Liver (tissue), 9 donors: ENCODE measurements around the gene MCF2L. TPM values are rescaled to one million over a fixed set of nuclear protein-coding genes. Genes with fewer than 3 reads are reported as not detected.

Experiments used
- DNase-seq: peaks from one replicate; pipeline ENCODE4 v3.0.0-alpha.2; 2017; ENCODE audit warnings: low spot score
- H3K27ac ChIP-seq, 2 donors: one replicate each; pipeline ENCODE4 v1.7.0; 2013; ENCODE audit warnings: inconsistent platforms in 2 of 2, low read length in 2 of 2, control low read depth in 1 of 2, low read depth in 1 of 2, mild to moderate bottlenecking in 1 of 2
- H3K27me3 ChIP-seq, 4 donors: one replicate each; pipeline versions ENCODE4 v1.6.1 to v1.7.0; 2013; ENCODE audit warnings: low read length in 3 of 4, inconsistent platforms in 1 of 4, mild to moderate bottlenecking in 1 of 4, moderate library complexity in 1 of 4; ENCODE audit not compliant: control insufficient read depth in 4 of 4, insufficient read depth in 4 of 4
- H3K36me3 ChIP-seq, 4 donors: one replicate each; pipeline versions ENCODE4 v1.6.1 to v1.7.0; 2013; ENCODE audit warnings: low read length in 3 of 4, mild to moderate bottlenecking in 3 of 4, low read depth in 1 of 4, moderate library complexity in 1 of 4; ENCODE audit not compliant: control insufficient read depth in 4 of 4, insufficient read depth in 3 of 4
- H3K4me1 ChIP-seq, 4 donors: one replicate each; pipeline versions ENCODE4 v1.6.1 to v1.7.0; 2013; ENCODE audit warnings: low read length in 3 of 4, mild to moderate bottlenecking in 3 of 4, moderate library complexity in 1 of 4; ENCODE audit not compliant: control insufficient read depth in 4 of 4, insufficient read depth in 4 of 4
- H3K4me3 ChIP-seq, 3 donors: one replicate each; pipeline versions ENCODE4 v1.6.1 to v1.7.0; 2013; ENCODE audit warnings: low read length in 3 of 3, control low read depth in 1 of 3, low read depth in 1 of 3, mild to moderate bottlenecking in 1 of 3
- H3K9ac ChIP-seq, 2 donors: one replicate each; pipeline ENCODE4 v1.7.0; 2013; ENCODE audit warnings: low read length in 2 of 2, mild to moderate bottlenecking in 2 of 2, moderate library complexity in 2 of 2, control low read depth in 1 of 2, low read depth in 1 of 2
- H3K9me3 ChIP-seq, 4 donors: one replicate each; pipeline versions ENCODE4 v1.6.1 to v1.7.0; 2013; ENCODE audit warnings: low read length in 3 of 4; ENCODE audit not compliant: control insufficient read depth in 4 of 4
- CTCF ChIP-seq: fragments of 150-350 bp; IDR thresholded peaks from 2 replicates; pipeline ENCODE4 v1.5.1; 2017; ENCODE audit warnings: improper control_type of control experiment, low read depth, low read length; ENCODE audit not compliant: missing input control
- EGR1 ChIP-seq, 2 donors: IDR thresholded peaks; 2 replicates each; pipeline ENCODE4 v1.6.1; 2016 to 2018; ENCODE audit warnings: antibody characterized with exemption in 2 of 2, low read depth in 2 of 2
- FOXA1 ChIP-seq: IDR thresholded peaks from 2 replicates; pipeline ENCODE4 v1.6.1; 2016; ENCODE audit warnings: antibody characterized with exemption
- GABPA ChIP-seq, 2 donors: IDR thresholded peaks in 1 of 2; conservative IDR thresholded peaks in 1 of 2; 2 replicates each; pipeline ENCODE4 v1.6.1; 2016; ENCODE audit warnings: antibody characterized with exemption in 2 of 2, mild to moderate bottlenecking in 1 of 2, moderate library complexity in 1 of 2
- HNF4A ChIP-seq, 2 donors: conservative IDR thresholded peaks; 2 replicates each; pipeline ENCODE4 v1.6.1; 2016; ENCODE audit warnings: antibody characterized with exemption in 2 of 2, mild to moderate bottlenecking in 2 of 2
- HNF4G ChIP-seq: IDR thresholded peaks from 2 replicates; pipeline ENCODE4 v1.6.1; 2016; ENCODE audit warnings: antibody characterized with exemption
- JUND ChIP-seq, 2 donors: IDR thresholded peaks; 2 replicates each; pipeline ENCODE4 v1.6.1; 2016; ENCODE audit warnings: antibody characterized with exemption in 2 of 2
- NR2F2 ChIP-seq: IDR thresholded peaks from 2 replicates; pipeline ENCODE4 v1.6.1; 2016; ENCODE audit warnings: antibody characterized with exemption
- REST ChIP-seq: IDR thresholded peaks from 2 replicates; pipeline ENCODE4 v1.6.1; 2016; ENCODE audit warnings: antibody characterized with exemption, mild to moderate bottlenecking
- RXRA ChIP-seq, 2 donors: IDR thresholded peaks; 2 replicates each; pipeline ENCODE4 v1.6.1; 2017 to 2018; ENCODE audit warnings: antibody characterized with exemption in 2 of 2, mild to moderate bottlenecking in 1 of 2
- SP1 ChIP-seq: IDR thresholded peaks from 2 replicates; pipeline ENCODE4 v1.6.1; 2018; ENCODE audit warnings: antibody characterized with exemption, mild to moderate bottlenecking
- TAF1 ChIP-seq: conservative IDR thresholded peaks from 2 replicates; pipeline ENCODE4 v1.6.1; 2016; ENCODE audit warnings: antibody characterized with exemption, mild to moderate bottlenecking
- YY1 ChIP-seq: IDR thresholded peaks from 2 replicates; pipeline ENCODE4 v1.6.1; 2016; ENCODE audit warnings: antibody characterized with exemption, mild to moderate bottlenecking
- ZBTB33 ChIP-seq: IDR thresholded peaks from 2 replicates; pipeline ENCODE4 v1.6.1; 2016; ENCODE audit warnings: antibody characterized with exemption
- WGBS: extraction: QIAGEN DNeasy Blood & Tissue Kit; methylation state at CpG from one replicate; pipeline ENCODE4 v1.1.7; 2013; 5-methylcytosine and 5-hydroxymethylcytosine counted together
- polyA plus RNA-seq, 2 donors: library from polyadenylated mRNA; stranded (reverse) in 1 of 2; unstranded in 1 of 2; fragments of 200-250 nt in 1 of 2; fragments of >200 nt in 1 of 2; fragmentation: Nextera tagmentation in 1 of 2; extraction: Ambion mirVana in 1 of 2; gene quantifications; one replicate each; pipeline versions ENCODE4 v1.2.1 to v1.2.3, GENCODE V29; 2013 to 2015
- total RNA-seq, 2 donors: library from RNA; depleted of rRNA; stranded (reverse); fragments of >200 nt; gene quantifications; one replicate each; pipeline ENCODE4 v1.2.3, GENCODE V29; 2014
- TF ChIP-seq, protein P1 (sequence below): IDR thresholded peaks from 2 replicates; pipeline ENCODE4 v1.6.1; 2016; ENCODE audit warnings: antibody characterized with exemption
- donor health status: healthy.
- donor health status: healthy.
- donor health status: healthy.
- donor health status: healthy.
- donor health status: healthy.

The MCF2L gene
- total and polyA plus RNA-seq, 4 donors, result 2.9 to 12.8 (median 7.1) TPM

GRCh38 chr13:112977091-112977490 lies 8.1 kb downstream of the MCF2L start:
- no peaks in the 10 kb centered on the region for H3K4me1 ChIP-seq
- 94% methylated on average over 11 of the region's 11 CpGs for WGBS
- no peaks in the 10 kb centered on the region for H3K36me3 ChIP-seq
- H3K27ac ChIP-seq, result no peak overlapping the region
- no peak overlapping the region for H3K9ac ChIP-seq
- no peaks in the 10 kb centered on the region for H3K9me3 ChIP-seq
- H3K27me3 ChIP-seq, result no peaks in the 10 kb centered on the region
- TF ChIP-seq SP1 (no peak), HNF4G (no peak), ZBTB33 (no peak), JUND (IDR thresholded peaks at IDR 0.05) (no peak), TAF1 (no peak), HNF4A (conservative IDR thresholded peaks at IDR 0.05) (no peak), FOXA1 (no peak), GABPA (IDR thresholded peaks at IDR 0.05 in 1 of 2, conservative IDR thresholded peaks at IDR 0.05 in 1 of 2) (no peak), CTCF (no peak), YY1 (no peak), NR2F2 (no peak)
- TF ChIP-seq, protein P1, sequence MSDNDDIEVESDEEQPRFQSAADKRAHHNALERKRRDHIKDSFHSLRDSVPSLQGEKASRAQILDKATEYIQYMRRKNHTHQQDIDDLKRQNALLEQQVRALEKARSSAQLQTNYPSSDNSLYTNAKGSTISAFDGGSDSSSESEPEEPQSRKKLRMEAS, result no peak
- no peak for DNase-seq
- no peak overlapping the region for H3K4me3 ChIP-seq

- 94% methylated on average over 10 of the region's 10 CpGs for WGBS
- no peak for TF ChIP-seq REST
- TF ChIP-seq EGR1 (IDR thresholded peaks at IDR 0.05; ENCODE audit: low read depth in 2 of 2), result no peak
- TF ChIP-seq GABPA (IDR thresholded peaks at IDR 0.05 in 1 of 2, conservative IDR thresholded peaks at IDR 0.05 in 1 of 2), result no peak
- no peak for TF ChIP-seq ZBTB33
- no peak for TF ChIP-seq SP1
- TF ChIP-seq TAF1, result no peak
- TF ChIP-seq RXRA (IDR thresholded peaks at IDR 0.05), result no peak
- H3K27ac ChIP-seq, result no peak overlapping the region
These were observed 8.5 kb downstream of the MCF2L start for GRCh38 chr13:112977525-112977924.

More at GRCh38 chr13:112977525-112977924, 8.5 kb downstream of the MCF2L start:
- DNase-seq, result no peak
- Histone ChIP-seq H3K4me3 (no peak overlapping the region), H3K27me3 (no peaks in the 10 kb centered on the region), H3K4me1 (no peaks in the 10 kb centered on the region), H3K9ac (no peak overlapping the region), H3K36me3 (no peaks in the 10 kb centered on the region), H3K9me3 (no peaks in the 10 kb centered on the region)
